Measurements from ENCODE around the gene FRMD3.

DNA sequence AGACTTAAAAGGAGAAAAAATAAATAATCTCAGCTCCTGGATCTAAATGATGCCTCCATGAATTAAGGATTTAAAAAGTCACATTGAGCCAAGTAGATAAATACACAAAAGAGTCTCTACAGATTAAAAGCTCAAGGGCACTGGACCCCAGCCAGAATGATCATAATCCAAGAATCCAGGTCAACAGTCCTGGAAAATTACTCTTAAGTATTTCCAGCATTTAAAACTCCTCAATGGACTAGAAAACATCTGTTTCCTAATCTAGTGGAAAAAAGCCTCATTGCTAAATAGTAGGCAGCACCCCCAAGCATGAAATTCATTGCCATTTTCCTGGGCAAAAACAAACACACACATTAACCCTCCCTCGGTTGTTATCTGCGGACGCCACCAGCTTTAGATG is 96.8 kb downstream of the FRMD3 start:
- TF ChIP-seq, protein P1, sequence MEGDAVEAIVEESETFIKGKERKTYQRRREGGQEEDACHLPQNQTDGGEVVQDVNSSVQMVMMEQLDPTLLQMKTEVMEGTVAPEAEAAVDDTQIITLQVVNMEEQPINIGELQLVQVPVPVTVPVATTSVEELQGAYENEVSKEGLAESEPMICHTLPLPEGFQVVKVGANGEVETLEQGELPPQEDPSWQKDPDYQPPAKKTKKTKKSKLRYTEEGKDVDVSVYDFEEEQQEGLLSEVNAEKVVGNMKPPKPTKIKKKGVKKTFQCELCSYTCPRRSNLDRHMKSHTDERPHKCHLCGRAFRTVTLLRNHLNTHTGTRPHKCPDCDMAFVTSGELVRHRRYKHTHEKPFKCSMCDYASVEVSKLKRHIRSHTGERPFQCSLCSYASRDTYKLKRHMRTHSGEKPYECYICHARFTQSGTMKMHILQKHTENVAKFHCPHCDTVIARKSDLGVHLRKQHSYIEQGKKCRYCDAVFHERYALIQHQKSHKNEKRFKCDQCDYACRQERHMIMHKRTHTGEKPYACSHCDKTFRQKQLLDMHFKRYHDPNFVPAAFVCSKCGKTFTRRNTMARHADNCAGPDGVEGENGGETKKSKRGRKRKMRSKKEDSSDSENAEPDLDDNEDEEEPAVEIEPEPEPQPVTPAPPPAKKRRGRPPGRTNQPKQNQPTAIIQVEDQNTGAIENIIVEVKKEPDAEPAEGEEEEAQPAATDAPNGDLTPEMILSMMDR (IDR thresholded peaks at IDR 0.05; ENCODE audit: extremely low read depth in 1 of 2, insufficient read depth in 1 of 2, low read depth in 1 of 2, low read length in 2 of 2), result no peak
- no peak for TF ChIP-seq POLR2A (IDR thresholded peaks at IDR 0.05; ENCODE audit: low read depth, low read length)
- no peak for TF ChIP-seq EZH2 (IDR thresholded peaks at IDR 0.05; ENCODE audit: borderline replicate concordance, low read depth, low read length, severe bottlenecking)
- no peak for TF ChIP-seq MYC (IDR thresholded peaks at IDR 0.05; ENCODE audit: low read depth, low read length)
- no peak for TF ChIP-seq POLR2AphosphoS5 (IDR thresholded peaks at IDR 0.05; ENCODE audit: insufficient read depth, low read depth, low read length)
- TF ChIP-seq, protein P2, sequence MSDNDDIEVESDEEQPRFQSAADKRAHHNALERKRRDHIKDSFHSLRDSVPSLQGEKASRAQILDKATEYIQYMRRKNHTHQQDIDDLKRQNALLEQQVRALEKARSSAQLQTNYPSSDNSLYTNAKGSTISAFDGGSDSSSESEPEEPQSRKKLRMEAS (IDR thresholded peaks at IDR 0.05; ENCODE audit: insufficient read depth, insufficient read length), result no peak
- no peak for TF ChIP-seq JUN (IDR thresholded peaks at IDR 0.05; ENCODE audit: borderline replicate concordance, insufficient read depth, insufficient read length, low read depth)
- no peak for TF ChIP-seq GATA2 (IDR thresholded peaks at IDR 0.05; ENCODE audit: insufficient read depth, insufficient read length, low read depth, low read length)
- no peak for TF ChIP-seq FOS (IDR thresholded peaks at IDR 0.05; ENCODE audit: borderline replicate concordance, insufficient read depth, low read length)

Data from endothelial cell of umbilical vein (primary cell).